PC-9 (cell line): ENCODE measurements around the gene CD300C.

Experiments
- EZH2 ChIP-seq: fragments of 200-600 bp; sonication (generic); IDR thresholded peaks from 2 replicates; pipeline ENCODE4 v1.8.0; 2017; ENCODE audit warnings: antibody characterized with exemption, low read depth
- TF ChIP-seq, protein P1 (sequence below): fragments of 200-600 bp; sonication (generic); conservative IDR thresholded peaks from 2 replicates; pipeline ENCODE4 v1.6.1; 2017; ENCODE audit warnings: mixed run types, antibody characterized with exemption, mild to moderate bottlenecking, moderate library complexity

DNA sequence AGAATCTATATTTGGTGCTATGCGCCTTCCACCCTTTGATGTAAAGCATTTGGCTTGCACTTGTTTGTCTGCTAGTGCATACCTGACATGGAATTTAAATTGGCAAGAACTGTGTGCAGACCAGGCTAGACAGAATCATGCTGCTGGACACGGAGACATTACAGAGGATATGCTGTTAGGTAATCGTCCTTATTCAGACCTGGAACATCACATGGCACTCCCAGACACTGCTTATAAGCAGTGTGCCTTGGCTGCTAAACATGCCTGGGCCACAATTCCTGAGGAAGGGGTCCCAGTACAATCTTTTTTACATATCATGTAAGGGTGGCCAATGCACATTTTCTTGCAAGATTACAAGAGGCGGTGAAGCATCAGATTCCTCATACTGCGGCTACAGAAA, 39.8 kb upstream of the CD300C start:
- TF ChIP-seq, protein P1, sequence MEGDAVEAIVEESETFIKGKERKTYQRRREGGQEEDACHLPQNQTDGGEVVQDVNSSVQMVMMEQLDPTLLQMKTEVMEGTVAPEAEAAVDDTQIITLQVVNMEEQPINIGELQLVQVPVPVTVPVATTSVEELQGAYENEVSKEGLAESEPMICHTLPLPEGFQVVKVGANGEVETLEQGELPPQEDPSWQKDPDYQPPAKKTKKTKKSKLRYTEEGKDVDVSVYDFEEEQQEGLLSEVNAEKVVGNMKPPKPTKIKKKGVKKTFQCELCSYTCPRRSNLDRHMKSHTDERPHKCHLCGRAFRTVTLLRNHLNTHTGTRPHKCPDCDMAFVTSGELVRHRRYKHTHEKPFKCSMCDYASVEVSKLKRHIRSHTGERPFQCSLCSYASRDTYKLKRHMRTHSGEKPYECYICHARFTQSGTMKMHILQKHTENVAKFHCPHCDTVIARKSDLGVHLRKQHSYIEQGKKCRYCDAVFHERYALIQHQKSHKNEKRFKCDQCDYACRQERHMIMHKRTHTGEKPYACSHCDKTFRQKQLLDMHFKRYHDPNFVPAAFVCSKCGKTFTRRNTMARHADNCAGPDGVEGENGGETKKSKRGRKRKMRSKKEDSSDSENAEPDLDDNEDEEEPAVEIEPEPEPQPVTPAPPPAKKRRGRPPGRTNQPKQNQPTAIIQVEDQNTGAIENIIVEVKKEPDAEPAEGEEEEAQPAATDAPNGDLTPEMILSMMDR, result no peak
- no peak for TF ChIP-seq EZH2
